Measurements from ENCODE around the gene TMEM126B.

DNA sequence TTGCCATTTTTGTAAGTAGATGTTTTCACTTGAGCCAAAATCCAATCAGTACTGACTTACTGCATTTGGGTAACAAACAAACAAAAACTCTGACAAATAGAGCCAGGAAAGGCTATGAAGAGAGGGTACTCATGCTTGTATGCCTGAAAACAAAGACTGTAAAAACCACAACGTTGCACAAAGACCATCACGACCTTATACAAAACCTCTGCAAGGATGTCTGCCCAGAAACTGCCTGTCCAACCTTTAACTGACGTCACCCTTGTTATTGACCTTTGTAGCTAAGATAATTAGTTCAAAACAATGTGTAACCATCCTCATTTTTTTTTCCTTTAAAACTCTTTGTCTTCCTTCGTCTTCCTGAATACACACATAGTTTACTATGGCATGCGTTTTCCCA is 37.3 kb downstream of the TMEM126B start:
- TF ChIP-seq, protein P1, sequence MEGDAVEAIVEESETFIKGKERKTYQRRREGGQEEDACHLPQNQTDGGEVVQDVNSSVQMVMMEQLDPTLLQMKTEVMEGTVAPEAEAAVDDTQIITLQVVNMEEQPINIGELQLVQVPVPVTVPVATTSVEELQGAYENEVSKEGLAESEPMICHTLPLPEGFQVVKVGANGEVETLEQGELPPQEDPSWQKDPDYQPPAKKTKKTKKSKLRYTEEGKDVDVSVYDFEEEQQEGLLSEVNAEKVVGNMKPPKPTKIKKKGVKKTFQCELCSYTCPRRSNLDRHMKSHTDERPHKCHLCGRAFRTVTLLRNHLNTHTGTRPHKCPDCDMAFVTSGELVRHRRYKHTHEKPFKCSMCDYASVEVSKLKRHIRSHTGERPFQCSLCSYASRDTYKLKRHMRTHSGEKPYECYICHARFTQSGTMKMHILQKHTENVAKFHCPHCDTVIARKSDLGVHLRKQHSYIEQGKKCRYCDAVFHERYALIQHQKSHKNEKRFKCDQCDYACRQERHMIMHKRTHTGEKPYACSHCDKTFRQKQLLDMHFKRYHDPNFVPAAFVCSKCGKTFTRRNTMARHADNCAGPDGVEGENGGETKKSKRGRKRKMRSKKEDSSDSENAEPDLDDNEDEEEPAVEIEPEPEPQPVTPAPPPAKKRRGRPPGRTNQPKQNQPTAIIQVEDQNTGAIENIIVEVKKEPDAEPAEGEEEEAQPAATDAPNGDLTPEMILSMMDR (IDR thresholded peaks at IDR 0.05) = no peak
- no peak for TF ChIP-seq POLR2A (IDR thresholded peaks at IDR 0.05)
- TF ChIP-seq EP300 (IDR thresholded peaks at IDR 0.05) = no peak

Measured in sigmoid colon (tissue), 4 donors.